Measurements from ENCODE around the gene PPM1H. TPM values are rescaled to one million over a fixed set of nuclear protein-coding genes. Genes with fewer than 3 reads are reported as not detected.

PPM1H gene
- total and polyA plus RNA-seq, 10 of the 15 experiments (the other 5 are each of a cell fraction or from before 2014, with no cell fraction given) = 0.11 to 0.83 (median 0.49) TPM

- TF ChIP-seq RELA (IDR thresholded peaks at IDR 0.05; ENCODE audit: borderline replicate concordance, partially characterized antibody) (no peak), RUNX3 (IDR thresholded peaks at IDR 0.05; ENCODE audit: low read length) (no peak), NFYA (IDR thresholded peaks at IDR 0.05; ENCODE audit: borderline replicate concordance, low read depth, low read length) (no peak), ASH2L (IDR thresholded peaks at IDR 0.05; ENCODE audit: borderline replicate concordance, low read depth) (no peak)
Observed at GRCh38 chr12:62977418-62977817, 42.5 kb upstream of the PPM1H start (continued).

GRCh38 chr12:62976110-62976662 is 41.2 kb upstream of the PPM1H start:
- no peak overlapping the region for H3K4me2 ChIP-seq (ENCODE audit: control insufficient read depth, insufficient read depth)
- 48% methylated on average over 4 of the region's 4 CpGs for WGBS (ENCODE audit: insufficient coverage, insufficient replicate concordance, low lambda C conversion rate, missing lambda C conversion rate)
- no peaks in the 10 kb centered on the region for H3K36me3 ChIP-seq (ENCODE audit: control insufficient read depth in 2 of 2, insufficient read depth in 2 of 2, low read length in 1 of 2)
- H3K79me2 ChIP-seq (ENCODE audit: control insufficient read depth, insufficient read depth, low read length) = no peaks in the 10 kb centered on the region
- H3K4me1 ChIP-seq (ENCODE audit: control insufficient read depth, insufficient read depth, low read length) = no peaks in the 10 kb centered on the region
- no peak overlapping the region for H3K9ac ChIP-seq (ENCODE audit: control insufficient read depth, insufficient read depth, low read length)
- RAD21 ChIA-PET (ENCODE audit: unreplicated experiment) = no interaction called here
- FAIRE-seq = no peak
- BruUV-seq (replicated peaks) = no TSS peak
- no peak overlapping the region for H3K4me3 ChIP-seq
- H4K20me1 ChIP-seq (ENCODE audit: control insufficient read depth, insufficient read depth) = no peaks in the 10 kb centered on the region
- no peak overlapping the region for H2AFZ ChIP-seq (ENCODE audit: control insufficient read depth, low read depth, low read length)
- H3K27me3 ChIP-seq (replicated peaks in 1 of 2; ENCODE audit: control insufficient read depth in 2 of 2, insufficient read depth in 2 of 2, low read length in 1 of 2) = no peaks in the 10 kb centered on the region
- no peak for DNase-seq (ENCODE audit: low read depth, low spot score)
- intact Hi-C loops (cut with micrococcal nuclease; ENCODE audit: unreplicated experiment) (no loop called here), in situ Hi-C loops (cut with MboI) (no loop called here)
- CTCF ChIA-PET = interaction anchor here (0.6 kb wide), 2 partner anchors 17 to 148 kb away, joined by 3 to 4 read pairs; no protein-coding TSS in a partner anchor
- H3K27ac ChIP-seq (ENCODE audit: control insufficient read depth, insufficient read depth) = no peak overlapping the region
- TF ChIP-seq ESRRA (IDR thresholded peaks at IDR 0.05; ENCODE audit: low read length) (no peak), ZNF384 (IDR thresholded peaks at IDR 0.05; ENCODE audit: borderline replicate concordance, low read depth, low read length) (no peak), FOS (IDR thresholded peaks at IDR 0.05; ENCODE audit: borderline replicate concordance, extremely low read depth, insufficient read length) (no peak), ATF3 (IDR thresholded peaks at IDR 0.05; ENCODE audit: borderline replicate concordance, extremely low read depth, low read depth, low read length) (no peak), MYC (IDR thresholded peaks at IDR 0.05; ENCODE audit: insufficient read depth, insufficient read length, insufficient replicate concordance, low read length, severe bottlenecking) (no peak), RAD21 (IDR thresholded peaks at IDR 0.05; ENCODE audit: insufficient read depth, low read depth, low read length) (no peak), CHD2 (IDR thresholded peaks at IDR 0.05; ENCODE audit: borderline replicate concordance, low read depth, low read length) (no peak), STAT1 (conservative IDR thresholded peaks at IDR 0.05) (no peak), DPF2 (IDR thresholded peaks at IDR 0.05) (no peak), CREB1 (IDR thresholded peaks at IDR 0.05; ENCODE audit: low read depth) (no peak), SREBF2 (IDR thresholded peaks at IDR 0.05; ENCODE audit: low read length) (no peak), ZBTB4 (CRISPR knock-in tag; IDR thresholded peaks at IDR 0.05) (no peak), IRF5 (IDR thresholded peaks at IDR 0.05; ENCODE audit: borderline replicate concordance) (no peak), SMARCA5 (IDR thresholded peaks at IDR 0.05) (no peak), PAX5 (IDR thresholded peaks at IDR 0.05; ENCODE audit: borderline replicate concordance, low read depth, low read length) (no peak)
- no peaks in the 10 kb centered on the region for H3K9me3 ChIP-seq (replicated peaks; ENCODE audit: control insufficient read depth, insufficient read depth, low read length)
- POLR2A ChIA-PET = no interaction called here
- SMC1A ChIA-PET (ENCODE audit: uncharacterized antibody, unreplicated experiment) = interaction anchor here (0.7 kb wide), 1 partner anchor 52 kb away, joined by 3 read pairs; no protein-coding TSS in a partner anchor
- ATAC-seq = no peak

Data from GM12878 (cell line).